Neuron (in vitro differentiated cells): Measurements from ENCODE around the gene TRAPPC8.
"Not testable (repeated sequence)": the region's sequence is repeated elsewhere in the genome, so short reads cannot be mapped to it uniquely, and the experiment has no call there.

ENCODE experiments used
- H2AFZ ChIP-seq: one replicate; pipeline ENCODE4 v1.6.1; 2013; ENCODE audit warnings: low read depth, mild to moderate bottlenecking, inconsistent platforms, low read length, moderate library complexity
- H3K27me3 ChIP-seq: one replicate; pipeline ENCODE4 v1.6.1; 2013; ENCODE audit warnings: low read length; ENCODE audit not compliant: insufficient read depth
- H3K36me3 ChIP-seq: one replicate; pipeline ENCODE4 v1.6.1; 2013; ENCODE audit warnings: low read length; ENCODE audit not compliant: insufficient read depth
- H3K4me1 ChIP-seq: one replicate; pipeline ENCODE4 v1.6.1; 2013; ENCODE audit warnings: low read length; ENCODE audit not compliant: insufficient read depth
- H3K4me3 ChIP-seq: 2 replicates; pipeline ENCODE4 v1.5.1; 2013; ENCODE audit warnings: mild to moderate bottlenecking, low read length, moderate library complexity
- H3K9me3 ChIP-seq: one replicate; pipeline ENCODE4 v1.6.1; 2013; ENCODE audit warnings: low read length

TRAPPC8 gene

DNA sequence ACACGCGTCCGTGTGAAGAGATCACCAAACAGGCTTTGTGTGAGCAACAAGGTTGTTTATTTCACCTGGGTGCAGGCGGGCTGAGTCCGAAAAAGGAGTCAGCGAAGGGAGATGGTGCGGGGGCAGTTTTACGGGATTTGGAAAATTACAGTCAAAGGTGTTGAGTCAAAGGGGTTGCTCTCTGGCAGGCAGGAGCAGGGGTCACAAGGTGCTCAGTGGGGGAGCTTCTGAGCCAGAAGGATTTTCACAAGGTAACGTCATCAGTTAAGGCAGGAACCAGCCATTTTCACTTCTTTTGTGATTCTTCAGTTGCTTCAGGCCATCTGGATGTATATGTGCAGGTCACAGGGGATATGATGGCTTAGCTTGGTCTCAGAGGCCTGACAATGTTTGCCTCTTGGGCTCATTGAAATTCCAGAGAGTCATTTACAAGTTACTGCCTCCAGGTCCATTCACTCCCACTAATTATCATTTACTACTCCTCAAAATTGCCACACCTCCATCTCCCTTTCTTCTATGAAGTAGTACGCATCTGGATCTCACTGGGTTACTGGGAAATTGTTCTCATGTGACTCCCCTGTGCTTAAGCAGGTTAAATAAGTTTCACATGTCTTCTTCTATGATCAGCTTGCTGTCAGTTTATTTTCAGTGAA, 116.1 kb downstream of the TRAPPC8 start:
- H3K4me3 ChIP-seq, H3K27me3 ChIP-seq, H3K4me1 ChIP-seq, H2AFZ ChIP-seq, H3K9me3 ChIP-seq: not testable (repeated sequence)
- peaks cover 13% of the 10 kb centered on the region for H3K36me3 ChIP-seq

DNA sequence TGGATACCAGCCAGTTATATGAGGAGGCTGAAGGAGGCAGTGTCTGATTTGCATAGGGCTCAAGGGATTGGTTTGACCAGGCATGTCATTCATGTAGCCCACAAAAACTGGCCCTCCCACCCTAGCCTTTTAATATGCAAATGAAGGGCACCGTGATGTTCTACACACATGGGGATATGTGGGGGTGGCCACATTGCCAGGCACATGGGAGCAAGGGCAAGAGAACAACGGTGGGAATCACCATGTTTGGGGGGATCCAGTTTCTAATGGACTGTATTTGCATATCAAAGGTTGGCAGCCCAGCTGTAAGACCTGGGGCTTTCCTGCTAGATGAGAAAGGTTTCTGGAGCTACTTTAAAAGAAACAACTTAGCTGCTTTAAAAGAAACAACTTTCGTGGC, 117.2 kb downstream of the TRAPPC8 start:
- Histone ChIP-seq H3K36me3 (peaks cover 13% of the 10 kb centered on the region), H2AFZ (no peak overlapping the region), H3K4me3 (no peak overlapping the region), H3K27me3 (no peaks in the 10 kb centered on the region), H3K4me1 (no peaks in the 10 kb centered on the region), H3K9me3 (no peaks in the 10 kb centered on the region)

DNA sequence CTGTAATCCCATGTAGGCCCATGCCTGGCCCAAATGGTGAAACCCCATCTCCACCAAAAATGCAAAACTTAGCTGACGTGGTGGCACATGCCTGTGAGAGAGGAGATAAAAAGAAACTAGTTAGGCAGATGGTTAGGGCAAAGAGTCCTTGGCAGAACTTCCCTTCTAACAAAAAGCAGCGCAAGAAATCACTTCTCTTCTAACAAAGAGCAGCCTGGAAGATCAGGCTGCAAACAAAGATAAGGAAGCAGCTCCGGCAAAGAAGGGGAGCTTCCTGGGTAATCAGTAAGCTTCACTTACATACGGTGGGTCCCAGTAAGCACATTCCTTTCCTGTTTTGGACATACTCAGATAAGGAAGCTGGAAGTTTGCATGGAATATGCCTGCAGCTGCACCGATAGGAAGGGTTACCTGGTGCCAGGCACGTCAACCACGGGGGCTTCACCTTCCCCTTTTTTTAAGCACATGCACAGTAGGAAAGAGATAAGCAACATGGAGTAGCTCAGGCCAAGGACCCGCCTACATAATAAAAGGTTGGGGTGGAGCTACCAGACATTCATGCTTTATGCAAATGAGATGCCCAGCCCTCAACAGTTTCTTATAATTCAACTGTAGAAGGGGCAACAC, 121.3 kb downstream of the TRAPPC8 start:
- no peak overlapping the region for H3K4me3 ChIP-seq
- no peak overlapping the region for H2AFZ ChIP-seq
- H3K4me1 ChIP-seq = no peaks in the 10 kb centered on the region
- no peaks in the 10 kb centered on the region for H3K27me3 ChIP-seq
- no peaks in the 10 kb centered on the region for H3K36me3 ChIP-seq
- no peaks in the 10 kb centered on the region for H3K9me3 ChIP-seq

DNA sequence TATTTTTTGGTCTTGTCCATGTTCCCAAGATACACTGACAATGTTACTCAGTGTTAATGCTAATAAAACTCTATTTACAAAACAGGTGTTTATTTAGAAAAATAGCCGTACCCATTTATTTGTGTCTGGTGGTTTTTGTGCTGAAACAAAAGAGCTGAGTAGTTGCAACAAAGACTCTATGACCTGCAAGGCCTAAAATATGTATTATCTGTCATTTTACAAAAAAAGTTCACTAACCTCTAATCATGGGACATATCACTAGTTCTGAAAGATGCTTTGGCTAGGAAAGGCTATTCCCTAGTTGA, 123.1 kb downstream of the TRAPPC8 start:
- Histone ChIP-seq H3K4me3 (no peak overlapping the region), H3K9me3 (no peaks in the 10 kb centered on the region), H3K36me3 (no peaks in the 10 kb centered on the region), H3K27me3 (no peaks in the 10 kb centered on the region), H2AFZ (no peak overlapping the region), H3K4me1 (no peaks in the 10 kb centered on the region)

DNA sequence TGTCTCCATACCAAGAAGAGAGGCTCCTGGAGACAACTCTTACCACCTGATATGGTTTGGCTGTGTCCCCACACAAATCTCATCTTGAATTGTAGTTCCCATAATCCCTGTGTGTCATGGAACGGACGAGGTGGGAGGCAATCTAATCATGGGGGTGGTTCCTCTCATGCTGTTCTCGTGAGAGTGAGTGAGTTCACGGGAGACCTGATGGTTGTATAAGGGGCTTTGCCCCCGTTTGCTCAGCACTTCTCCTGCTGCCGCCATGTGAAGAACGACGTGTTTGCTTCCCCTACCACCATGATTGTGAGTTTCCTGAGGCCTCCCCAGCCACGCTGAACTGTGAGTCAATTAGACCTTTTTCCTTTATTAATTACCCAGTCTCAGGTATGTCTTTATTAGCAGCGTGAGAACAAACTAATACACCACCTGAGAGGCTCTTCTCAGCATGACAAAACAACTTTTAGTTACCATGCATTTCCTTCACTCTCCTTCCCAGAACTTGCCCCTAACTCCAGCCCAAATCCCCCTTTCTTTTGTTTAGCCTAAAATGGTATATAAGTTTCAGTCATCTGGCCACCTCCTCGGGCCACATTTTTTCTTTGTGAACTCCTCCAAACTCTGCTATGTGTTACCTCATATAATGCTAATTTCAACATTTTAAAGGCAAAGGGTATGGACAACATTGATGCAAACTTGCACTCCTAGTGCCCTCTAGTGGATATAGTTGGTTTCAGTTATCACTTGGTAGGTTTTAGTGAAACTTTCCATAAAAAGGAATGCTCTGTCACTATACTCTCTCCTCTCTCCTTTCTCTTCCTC, 123.6 kb downstream of the TRAPPC8 start:
- no peaks in the 10 kb centered on the region for H3K27me3 ChIP-seq
- no peaks in the 10 kb centered on the region for H3K9me3 ChIP-seq
- H2AFZ ChIP-seq = no peak overlapping the region
- H3K4me1 ChIP-seq = no peaks in the 10 kb centered on the region
- H3K36me3 ChIP-seq = no peaks in the 10 kb centered on the region
- no peak overlapping the region for H3K4me3 ChIP-seq

DNA sequence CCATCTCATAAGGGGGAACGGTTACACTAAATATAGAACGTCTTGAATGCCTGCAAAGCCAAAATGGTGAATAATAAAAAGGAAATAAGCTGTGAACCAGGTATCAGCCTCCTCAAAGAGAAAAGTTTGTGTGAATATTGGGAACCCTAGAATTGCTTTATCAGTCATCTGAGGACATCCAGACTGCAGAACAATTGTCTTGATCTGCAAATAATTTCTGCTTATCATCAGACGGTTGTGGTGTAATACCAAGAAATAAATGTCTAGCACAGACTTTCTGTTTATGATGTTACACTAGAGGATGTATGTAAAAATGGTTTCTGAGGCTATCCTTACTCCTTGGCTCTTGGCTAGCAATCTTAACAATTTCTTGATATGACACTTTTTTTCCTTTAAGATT, 128.8 kb downstream of the TRAPPC8 start:
- no peaks in the 10 kb centered on the region for H3K36me3 ChIP-seq
- no peaks in the 10 kb centered on the region for H3K9me3 ChIP-seq
- no peaks in the 10 kb centered on the region for H3K27me3 ChIP-seq
- no peaks in the 10 kb centered on the region for H3K4me1 ChIP-seq
- no peak overlapping the region for H3K4me3 ChIP-seq
- no peak overlapping the region for H2AFZ ChIP-seq

DNA sequence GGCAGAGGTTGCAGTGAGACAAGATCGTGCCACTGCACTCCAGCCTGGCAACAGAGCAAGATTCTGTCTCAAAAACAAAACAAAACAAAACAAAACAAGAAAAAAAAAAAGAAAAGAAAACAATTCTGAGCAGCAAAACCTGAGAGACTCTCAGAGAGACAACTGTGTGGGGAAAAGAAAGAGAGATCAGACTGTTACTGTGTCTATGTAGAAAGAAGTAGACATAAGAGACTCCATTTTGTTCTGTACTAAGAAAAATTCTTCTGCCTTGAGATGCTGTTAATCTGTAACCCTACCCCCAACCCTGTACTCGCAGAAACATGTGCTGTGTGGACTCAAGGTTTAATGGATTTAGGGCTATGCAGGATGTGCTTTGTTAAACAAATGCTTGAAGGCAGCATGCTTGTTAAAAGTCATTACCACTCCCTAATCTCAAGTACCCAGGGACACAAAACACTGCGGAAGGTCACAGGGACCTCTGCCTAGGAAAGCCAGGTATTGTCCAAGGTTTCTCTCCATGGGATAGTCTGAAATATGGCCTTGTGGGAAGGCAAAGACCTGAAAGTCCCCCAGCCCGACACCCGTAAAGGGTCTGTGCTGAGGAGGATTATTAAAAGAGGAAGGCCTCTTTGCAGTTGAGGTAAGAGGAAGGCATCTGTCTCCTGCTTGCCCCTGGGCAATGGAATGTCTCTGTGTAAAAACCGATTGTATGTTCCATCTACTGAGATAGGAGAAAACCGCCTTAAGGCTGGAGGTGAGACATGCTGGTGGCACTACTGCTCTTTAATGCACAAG, 132.4 kb downstream of the TRAPPC8 start:
- H3K9me3 ChIP-seq, H2AFZ ChIP-seq, H3K4me1 ChIP-seq, H3K27me3 ChIP-seq, H3K4me3 ChIP-seq, H3K36me3 ChIP-seq: not testable (repeated sequence)

DNA sequence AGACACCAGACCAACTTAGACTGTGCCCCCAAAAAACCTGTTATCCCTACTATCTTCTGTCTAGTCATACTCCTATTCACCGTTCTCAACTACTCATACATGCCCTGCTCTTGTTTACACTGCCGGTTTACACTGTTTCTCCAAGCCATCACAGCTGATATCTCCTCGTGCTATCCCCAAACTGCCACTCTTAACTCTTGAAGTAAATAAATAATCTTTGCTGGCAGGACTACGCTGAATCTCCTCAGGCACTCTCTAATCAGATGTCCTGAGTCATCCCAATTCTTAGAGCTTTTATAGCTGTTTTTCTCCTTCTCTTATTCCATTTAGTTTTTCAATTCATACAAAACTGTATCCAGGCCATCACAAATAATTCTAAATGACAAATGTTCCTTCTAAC, 133.9 kb downstream of the TRAPPC8 start:
- H2AFZ ChIP-seq, H3K4me3 ChIP-seq, H3K27me3 ChIP-seq, H3K4me1 ChIP-seq, H3K36me3 ChIP-seq, H3K9me3 ChIP-seq: not testable (repeated sequence)

DNA sequence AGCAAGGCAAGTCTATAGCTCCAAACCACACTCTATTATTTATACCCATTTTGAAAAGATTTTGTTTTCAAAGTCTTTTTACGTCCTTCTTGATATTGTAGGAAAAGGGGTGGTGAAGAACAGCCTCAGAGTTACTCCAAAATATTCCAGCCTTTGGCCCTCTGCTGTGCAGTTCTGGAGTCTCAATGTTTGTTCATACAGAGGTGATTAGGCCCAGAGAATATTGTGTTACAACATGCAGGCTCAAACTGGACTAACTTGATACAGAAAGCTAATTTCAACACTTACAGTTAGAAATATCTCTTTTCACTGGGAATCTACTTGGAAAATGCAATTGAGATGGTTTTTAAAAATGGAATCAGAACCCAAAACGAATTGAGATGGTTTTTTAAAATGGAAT, 141.8 kb downstream of the TRAPPC8 start:
- Histone ChIP-seq H3K9me3 (no peaks in the 10 kb centered on the region), H3K36me3 (no peaks in the 10 kb centered on the region), H3K4me1 (no peaks in the 10 kb centered on the region), H2AFZ (no peak overlapping the region), H3K27me3 (no peaks in the 10 kb centered on the region), H3K4me3 (no peak overlapping the region)

DNA sequence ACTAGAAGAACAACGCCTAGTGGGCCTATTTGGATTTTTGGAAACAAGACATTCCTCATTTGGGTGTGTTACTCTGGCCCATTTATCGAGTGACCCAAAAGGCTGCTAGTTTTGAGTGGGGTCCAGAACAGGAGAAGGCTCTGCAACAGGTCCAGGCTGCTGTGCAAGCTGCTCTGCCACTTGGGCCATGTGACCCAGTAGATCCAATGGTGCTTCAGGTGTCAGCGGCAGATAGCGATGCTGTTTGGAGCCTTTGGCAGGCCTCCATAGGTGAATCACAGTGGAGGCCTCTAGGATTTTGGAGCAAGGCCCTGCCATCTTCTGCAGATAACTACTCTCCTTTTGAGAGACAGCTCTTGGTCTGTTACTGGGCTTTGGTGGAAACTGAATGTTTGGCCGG, 143.7 kb downstream of the TRAPPC8 start:
- not testable (repeated sequence) for H2AFZ ChIP-seq, H3K4me1 ChIP-seq, H3K4me3 ChIP-seq, H3K36me3 ChIP-seq, H3K27me3 ChIP-seq, H3K9me3 ChIP-seq

DNA sequence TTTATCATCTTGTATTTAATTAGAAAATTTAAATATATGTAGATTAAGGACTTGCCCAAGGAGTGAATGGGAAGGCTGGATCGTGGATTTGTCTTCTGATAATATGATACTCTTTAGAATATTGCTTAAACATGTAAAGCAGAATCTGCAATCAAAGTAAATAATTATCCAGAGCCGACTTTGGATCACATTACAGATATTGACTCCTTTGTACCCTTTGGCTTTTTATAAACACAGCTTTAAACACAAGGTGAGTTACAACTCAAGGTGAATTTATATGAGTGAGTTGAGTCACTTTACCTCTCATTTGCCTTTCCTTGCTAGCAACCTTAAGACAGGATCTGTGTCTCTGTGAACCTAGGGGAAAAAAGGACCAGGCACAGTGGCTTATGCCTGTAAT, 144.5 kb downstream of the TRAPPC8 start:
- Histone ChIP-seq H3K27me3 (no peaks in the 10 kb centered on the region), H3K9me3 (no peaks in the 10 kb centered on the region), H3K36me3 (no peaks in the 10 kb centered on the region), H3K4me3 (no peak overlapping the region), H3K4me1 (no peaks in the 10 kb centered on the region), H2AFZ (no peak overlapping the region)

DNA sequence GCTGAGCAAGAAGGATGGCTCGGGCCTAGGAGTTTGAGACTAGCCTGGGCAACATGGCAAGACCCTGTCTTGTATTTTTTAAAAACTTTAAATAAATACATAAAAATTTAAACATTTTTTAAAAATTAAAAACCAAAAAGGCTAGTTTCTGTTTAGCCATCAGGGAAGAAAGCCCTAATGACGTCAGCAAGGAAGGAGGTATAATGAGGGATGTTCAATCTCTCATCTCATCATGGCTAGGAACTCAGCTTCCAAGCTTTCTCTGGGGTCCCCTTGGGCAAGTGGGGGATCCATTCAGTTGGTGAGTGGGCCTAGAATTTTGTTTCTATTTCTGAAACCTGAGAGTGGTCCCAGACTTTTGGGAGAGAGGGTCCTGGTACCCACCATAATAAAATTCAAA, 147.2 kb downstream of the TRAPPC8 start:
- Histone ChIP-seq H3K9me3 (no peaks in the 10 kb centered on the region), H3K4me1 (no peaks in the 10 kb centered on the region), H3K27me3 (no peaks in the 10 kb centered on the region), H2AFZ (no peak overlapping the region), H3K4me3 (no peak overlapping the region), H3K36me3 (no peaks in the 10 kb centered on the region)

DNA sequence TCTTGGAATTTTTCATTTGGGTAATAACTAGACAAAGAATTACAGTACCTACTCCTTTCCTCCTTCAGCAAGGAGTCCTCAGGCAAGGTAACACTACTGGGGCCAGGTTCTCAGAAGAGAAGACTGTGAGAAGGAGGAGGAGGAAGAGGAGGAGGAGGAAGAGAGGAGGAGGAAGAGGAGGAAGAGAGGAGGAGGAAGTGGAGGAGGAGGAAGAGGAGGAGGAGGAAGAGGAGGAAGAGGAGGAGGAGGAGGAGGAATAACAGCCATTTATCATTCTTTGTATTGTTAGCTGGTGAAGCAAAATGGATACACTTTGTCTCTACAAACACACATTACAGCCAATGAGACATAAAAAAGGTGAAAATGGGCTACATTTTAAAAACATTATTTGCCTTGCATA, 149.4 kb downstream of the TRAPPC8 start:
- Histone ChIP-seq H3K36me3 (no peaks in the 10 kb centered on the region), H3K9me3 (no peaks in the 10 kb centered on the region), H3K4me1 (peaks cover 5% of the 10 kb centered on the region), H3K4me3 (no peak overlapping the region), H3K27me3 (no peaks in the 10 kb centered on the region), H2AFZ (peak overlapping the region; percentile 6)
